Measurements from ENCODE around the gene TRNP1.

TRNP1 gene

DNA sequence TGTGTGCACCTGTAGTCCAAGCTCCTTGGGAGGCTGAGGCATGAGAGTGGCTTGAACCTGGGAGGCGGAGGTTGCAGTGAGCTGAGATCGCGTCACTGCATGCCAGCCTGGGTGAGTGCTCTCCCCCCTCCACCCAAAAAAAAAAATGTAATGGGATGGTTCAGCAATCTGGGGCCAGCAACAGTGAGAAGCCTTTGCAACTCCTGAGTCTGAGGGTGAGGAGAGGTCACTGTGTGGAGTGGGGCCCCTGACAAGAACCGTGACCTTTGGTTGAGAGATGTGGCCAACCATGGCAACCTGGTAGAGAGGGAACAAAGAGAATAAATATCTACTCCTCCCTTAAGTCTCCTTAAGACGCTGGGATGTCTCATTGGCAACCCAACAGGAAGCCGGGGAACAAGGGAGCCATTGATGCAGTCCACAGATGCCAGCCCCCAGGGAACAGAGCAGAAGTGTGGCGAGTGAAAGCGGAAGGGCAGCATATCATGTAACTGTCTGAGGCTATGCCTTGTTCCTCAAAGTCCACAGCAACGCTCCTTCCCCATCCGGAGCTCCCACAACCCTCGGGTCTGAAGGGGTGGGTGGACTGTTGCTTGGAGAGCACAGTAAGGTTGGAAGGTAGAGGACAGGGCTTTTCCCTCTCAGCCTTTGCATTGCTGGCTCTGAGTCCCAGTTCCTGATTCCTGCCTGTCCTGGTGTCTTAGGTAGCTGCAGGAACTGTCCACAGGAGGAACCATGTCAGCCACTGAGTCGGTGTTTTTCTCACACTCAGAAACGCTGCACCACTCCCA lies 8.3 kb downstream of the TRNP1 start:
- no peak for DNase-seq (ENCODE audit: low read depth in 2 of 2)

DNA sequence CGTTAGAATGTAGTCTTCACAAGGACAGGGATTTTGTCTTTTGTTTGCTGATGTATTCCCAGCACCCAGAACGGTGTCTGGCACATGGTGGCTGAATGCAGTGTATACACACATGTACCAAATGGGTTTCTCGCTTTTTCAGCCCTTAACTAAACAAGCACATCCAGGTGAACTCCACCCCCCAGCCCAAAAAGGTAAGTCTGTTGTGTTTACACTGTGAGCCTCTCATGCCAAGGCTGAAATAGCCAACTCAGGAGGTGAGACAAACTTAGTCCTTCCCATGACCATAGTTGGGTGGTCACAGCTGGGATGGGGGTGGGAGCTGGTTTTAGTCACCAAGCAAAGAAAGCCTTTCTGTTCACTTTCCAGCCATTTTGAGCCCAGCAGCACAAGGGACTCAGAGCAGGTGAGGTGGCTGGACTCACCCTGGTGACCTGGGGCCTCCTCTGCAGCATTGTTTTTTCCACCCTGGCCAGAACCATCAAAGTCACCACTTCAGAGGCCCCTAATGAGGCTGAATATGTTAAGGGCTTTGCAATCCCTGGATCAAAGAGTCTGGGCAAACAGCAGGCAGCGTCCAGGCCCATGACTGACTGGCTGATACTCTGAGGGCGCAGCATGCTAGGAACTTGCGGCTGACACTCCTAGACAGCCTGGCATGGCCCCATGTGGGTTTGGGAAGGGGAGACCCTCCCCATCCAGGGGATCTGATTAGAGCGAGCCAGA lies 10.4 kb downstream of the TRNP1 start:
- no peak for DNase-seq (ENCODE audit: low read depth in 2 of 2)

DNA sequence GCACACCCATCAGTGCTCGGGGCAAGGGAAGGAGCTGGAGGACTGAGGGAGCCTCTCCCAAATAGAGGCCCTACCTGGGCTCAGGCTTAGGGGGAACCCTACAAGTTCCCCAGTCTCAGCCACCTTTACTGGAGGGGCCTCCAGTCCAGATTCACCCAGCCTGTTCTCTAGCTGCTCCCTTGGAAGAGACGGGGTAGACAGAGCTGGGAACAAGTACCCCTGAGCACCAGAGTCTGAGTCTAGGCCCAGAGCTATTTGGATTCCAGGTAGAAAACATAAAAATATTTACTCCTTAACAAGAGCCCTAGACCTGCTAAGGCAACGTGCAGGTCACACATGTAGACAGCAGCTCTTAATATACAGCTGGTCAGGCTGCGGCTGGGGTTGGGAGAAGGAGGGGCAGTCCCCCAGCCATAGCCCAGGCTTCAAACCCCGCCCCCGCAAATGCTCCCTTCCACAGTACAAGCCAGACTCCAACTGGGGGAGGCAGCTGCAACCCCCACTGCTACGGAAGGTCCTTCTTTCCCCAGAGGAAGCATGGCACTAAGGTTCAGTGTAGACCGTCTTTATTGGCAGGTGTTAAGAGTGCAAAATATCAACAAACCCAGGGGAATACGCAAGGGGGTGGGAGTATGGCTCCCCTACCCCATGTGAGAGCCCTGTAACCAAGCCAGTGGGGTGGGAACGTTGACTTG lies 11.1 kb downstream of the TRNP1 start:
- DNase-seq (ENCODE audit: low read depth in 2 of 2): no peak

DNA sequence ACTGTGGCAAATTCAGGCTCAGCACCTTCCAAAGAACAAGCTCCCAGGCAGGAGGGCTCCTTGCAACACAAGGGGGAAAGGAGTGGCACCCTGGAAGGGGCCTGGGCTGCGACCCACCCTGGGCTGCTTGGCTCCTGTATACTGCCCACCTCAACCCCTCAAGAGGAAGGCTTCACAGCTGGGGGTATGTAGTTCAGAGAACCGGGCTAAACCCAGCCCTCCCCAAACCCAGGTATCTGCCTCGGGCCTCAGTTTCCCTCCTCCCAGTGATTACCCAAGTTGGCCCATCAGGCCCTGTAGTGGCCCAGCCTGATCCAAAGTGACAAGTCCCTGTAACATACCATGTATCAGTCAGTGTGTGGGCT lies 11.7 kb downstream of the TRNP1 start:
- no peak for DNase-seq (ENCODE audit: low read depth in 2 of 2)

DNA sequence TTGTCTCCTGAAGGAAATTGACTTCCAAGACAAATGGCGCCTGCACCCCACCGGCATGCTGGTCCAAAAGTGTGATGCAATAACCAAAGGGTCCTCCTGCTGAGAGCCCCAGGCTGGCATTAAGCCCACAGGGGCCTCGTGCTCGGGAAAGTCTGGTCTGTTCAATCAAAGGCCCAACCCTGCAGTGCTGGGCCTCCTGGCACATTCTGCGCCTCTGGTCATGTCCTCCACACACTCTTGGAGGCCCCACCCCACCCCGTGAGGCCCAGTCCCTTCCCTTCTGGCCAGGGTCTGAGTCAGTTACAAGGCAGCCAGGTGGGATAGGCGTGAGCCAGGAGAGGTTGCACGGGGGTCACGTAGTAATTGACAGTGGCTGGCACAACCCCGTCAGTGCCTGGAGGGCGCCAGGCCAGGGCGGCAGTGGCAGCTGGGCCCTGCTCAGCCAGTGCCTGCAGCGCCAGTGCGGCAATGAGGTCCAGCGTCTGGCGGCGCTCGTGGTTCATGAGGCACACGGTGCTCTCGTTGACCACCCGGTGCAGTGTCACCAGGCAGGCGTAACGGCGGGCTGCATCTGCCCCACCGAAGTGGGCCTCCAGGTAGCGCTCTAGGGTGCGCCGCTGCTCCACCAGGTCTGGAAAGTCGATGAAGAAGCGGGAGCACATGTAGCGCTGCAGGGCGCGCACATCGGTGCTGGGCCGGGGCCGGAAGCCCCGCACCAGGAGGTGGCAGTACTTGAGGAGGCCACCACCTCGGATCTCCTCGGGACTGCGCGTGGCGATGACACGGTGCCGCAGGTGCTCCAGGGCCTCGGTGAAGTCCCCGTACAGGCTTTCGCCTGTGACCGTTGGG lies 12.4 kb downstream of the TRNP1 start:
- no peak for DNase-seq (ENCODE audit: low read depth in 2 of 2)

DNA sequence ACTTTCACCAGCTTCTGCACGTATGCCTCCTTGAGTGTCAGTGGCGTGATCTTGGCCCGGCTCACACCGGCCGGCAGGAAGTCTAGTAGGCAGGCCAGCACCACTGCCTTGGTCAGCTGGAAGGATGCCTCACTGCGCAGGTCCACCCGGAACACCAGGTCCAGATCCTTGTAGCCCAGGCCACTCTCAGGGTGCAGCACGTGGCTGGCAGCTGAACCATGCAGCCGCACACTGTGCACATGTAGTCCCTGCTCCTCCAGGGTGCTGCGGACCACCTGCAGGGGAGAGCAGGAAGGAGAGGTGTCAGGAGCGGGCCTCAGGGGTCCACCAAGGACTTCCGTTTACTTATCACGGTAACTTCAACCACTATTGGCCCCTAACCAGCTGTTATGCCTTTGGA lies 13.2 kb downstream of the TRNP1 start:
- DNase-seq (ENCODE audit: low read depth in 2 of 2): no peak

DNA sequence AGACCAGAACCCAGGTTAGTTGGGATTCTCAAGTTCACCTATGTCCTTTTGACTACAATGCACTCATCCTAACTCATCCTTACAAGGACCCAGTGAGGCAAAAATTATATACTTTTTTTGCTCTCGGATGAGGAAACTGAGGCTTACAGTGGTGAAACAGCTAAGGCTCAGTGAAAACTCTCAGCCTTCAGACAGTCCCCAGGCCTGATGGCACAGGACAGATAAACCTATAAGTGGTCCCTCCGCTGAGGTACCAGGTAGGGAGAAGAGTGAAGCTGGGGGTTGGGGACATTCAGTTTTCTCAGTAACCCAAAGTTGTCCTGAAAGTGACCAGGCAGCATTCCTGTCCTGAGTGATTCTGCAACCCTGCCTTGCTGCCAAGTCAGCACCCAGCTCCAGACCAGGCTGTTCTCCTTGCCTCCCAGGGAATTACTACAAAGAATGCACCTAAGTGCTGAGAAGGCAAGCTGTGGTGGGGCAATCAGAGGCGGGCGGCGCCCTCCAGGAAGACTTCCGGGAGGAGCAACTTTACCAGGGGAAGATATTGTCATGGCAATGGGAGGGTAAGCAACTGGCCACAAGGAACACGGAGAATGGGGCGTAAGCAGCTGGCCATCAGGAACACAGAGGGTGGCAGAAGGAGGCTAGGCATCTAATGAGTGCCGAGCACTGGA lies 14.6 kb downstream of the TRNP1 start:
- DNase-seq (ENCODE audit: low read depth in 2 of 2): no peak

DNA sequence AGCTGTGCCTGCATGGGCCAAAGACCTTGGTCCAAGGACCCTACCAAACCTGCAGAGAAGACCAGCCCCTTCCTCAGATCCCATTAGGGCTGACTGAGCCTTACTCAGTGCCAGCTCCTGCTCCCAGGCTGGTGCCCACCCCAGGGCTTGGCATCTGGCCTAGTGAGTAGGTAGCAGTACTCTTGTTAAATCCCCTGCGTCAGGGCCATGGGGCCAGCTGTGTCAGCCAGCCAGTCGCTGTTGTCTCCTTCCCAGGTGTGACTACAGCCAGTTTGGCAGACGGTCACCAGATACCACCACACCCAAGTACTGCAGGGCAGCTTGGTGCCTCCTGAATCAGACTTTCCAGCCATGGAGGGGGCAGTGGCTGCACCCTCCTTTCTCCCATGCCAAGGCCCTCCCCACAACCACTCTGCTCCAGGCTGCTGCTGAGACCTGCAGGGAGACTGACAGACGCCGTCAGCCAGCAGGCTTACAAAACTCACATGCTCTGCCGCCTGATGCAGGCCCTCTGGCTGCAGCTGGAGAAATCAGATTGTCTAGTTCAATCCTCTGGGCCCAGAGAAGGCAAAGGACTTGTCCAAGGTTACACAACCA lies 16.2 kb downstream of the TRNP1 start:
- no peak for DNase-seq (ENCODE audit: low read depth in 2 of 2)

DNA sequence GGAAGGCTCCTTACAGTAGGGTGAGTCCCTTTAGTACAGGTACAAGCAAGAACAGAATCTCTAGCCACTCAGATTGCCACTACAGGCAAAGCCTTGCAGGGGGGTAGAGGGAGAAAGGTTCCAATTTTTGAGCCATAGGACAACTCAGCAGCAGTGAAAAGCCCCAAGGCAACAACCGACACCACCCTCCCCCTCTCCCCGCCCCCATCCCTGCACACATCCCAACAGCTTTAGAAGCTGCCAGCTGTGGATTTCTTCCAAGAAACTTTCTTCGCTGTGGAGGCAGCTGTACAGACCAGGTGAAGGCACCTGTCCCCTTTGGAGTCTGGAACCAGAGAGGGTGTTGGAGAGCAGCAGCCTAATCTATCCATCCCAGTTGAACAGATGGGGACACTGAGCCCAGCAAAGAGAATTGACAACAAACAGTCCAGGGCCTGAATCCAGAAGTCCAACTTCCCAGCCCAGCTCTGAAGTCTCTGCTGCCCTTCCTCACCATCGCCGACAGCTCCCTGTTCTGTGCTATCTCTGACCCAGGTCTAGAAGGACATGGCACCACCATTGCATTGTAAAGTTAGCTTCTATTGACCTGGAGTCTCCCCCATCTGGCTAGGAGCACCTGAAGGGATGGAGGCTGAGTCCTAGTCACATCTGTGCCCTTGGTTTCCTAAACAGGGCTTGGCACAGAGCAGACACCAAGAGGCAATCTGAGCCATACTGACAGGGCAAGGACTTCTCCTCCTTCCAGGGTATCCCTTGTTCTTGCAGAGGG lies 16.9 kb downstream of the TRNP1 start:
- no peak for DNase-seq (ENCODE audit: low read depth in 2 of 2)

DNA sequence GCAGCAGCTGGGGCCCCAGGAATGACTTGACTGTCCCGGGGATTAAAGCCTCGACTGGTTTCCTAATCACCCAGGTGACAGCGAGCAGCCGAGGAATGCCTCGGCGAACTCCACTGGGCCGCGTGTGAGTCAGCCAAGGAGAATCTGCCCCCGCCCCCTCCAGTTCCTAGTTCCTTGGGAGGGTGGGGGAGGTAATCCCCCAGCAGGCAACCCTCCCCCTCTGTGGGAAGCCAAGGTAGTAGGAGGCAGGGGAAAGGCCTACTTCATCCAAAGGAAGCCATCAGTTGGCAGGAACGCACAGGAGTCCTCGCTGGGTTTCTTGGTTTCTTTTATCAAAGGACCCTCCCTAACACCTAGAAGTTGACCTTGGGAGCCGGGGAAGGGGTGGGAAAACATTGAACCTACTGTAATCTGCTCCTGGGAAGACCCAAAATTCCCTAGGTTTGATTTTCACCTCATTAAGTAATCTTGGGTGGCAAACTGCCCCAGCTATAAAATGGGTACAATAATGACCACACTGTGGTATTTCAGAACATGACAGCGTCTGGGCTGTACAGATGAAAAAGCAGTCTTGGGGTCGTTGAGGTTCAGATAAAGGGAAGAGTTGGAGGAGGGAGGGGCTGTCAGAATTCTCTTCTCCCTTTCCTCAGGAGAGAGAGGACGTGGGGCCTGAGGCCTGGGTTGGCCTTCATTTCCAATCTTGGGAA lies 17.7 kb downstream of the TRNP1 start:
- DNase-seq (ENCODE audit: low read depth in 2 of 2): no peak

DNA sequence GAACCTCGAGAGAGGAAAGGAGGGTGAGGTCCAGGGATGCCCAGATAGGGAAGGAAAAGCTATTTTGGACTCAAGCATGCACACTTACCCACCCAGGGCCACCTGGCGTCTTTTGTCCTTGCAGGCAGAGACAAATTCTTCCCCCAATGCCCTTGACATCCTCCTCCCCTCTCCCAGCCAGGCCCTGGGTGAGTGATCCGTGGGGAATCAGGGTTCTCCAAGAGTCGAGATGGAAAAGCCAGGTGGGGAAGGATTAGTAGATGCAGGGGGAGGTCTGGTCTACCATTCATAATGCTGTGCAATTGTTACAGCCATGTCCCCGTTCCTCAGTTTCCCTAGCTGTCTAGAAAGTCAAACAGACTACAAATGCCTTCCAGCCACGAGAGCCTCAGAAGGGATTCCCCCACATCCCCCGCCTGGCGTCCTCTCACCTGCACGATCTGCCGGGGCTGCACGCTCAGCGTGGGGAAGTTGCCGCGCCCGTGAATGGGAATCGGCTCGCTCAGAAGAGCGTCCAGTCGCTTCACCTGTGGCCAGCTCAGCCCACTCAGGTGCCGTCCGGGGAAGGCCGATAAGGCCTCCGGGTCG lies 18.6 kb downstream of the TRNP1 start:
- no peak for DNase-seq (ENCODE audit: low read depth in 2 of 2)

DNA sequence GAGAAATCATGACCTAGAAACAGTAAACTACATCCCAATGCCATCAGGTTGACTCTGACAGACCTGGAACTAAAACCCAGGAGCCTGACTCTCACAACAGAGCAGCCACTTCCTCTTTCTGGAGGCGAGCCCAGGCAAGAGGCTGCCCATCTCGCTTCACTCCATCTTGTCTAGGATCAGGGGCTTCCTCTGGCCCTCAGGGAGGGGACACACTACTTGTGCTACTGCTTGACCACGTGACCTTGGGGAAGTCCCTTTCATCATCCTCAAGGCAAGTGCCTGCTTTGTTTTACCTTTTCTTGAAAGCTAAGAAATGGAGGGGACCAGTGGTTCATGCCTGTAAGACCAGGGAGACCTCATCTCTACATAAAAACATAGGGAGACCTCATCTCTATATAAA lies 21.8 kb downstream of the TRNP1 start:
- no peak for DNase-seq (ENCODE audit: low read depth in 2 of 2)

DNA sequence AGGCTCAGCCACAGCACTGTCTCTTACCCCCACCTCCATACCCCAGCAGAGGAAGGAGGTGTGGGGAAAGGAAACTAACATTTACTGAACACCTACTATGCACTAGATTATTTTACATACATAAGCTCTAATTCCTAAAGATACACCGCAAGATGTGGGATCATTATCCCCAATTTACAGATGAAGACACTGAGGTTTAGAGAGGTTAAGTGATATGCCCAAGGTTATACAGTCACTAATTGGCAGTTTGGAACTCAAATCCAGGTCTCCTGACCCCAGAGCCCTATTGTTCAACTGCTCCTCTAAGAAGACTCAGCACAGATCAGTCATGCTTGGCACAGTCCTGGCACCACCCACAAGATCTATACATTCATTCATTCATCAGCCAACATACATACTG lies 22.9 kb downstream of the TRNP1 start:
- no peak for DNase-seq (ENCODE audit: low read depth in 2 of 2)

DNA sequence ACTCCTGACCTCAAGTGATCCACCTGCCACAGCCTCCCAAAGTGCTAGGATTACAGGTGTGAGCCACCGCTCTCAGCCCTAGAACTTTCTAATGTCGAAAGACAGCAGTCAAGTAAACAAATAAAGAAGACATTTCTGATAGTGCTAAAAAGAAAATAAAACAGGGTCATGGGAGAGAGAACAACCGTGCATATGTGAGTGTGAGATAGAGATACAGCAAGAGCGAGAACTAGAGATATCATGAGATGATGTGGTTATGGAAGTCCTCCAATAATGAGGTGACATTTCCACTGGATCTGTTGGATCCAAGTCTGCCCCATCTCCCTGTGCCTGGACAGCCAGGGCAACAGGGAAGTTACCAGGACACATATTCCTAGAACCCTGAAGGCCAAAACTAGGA lies 23.7 kb downstream of the TRNP1 start:
- DNase-seq (ENCODE audit: low read depth in 2 of 2): no peak

DNA sequence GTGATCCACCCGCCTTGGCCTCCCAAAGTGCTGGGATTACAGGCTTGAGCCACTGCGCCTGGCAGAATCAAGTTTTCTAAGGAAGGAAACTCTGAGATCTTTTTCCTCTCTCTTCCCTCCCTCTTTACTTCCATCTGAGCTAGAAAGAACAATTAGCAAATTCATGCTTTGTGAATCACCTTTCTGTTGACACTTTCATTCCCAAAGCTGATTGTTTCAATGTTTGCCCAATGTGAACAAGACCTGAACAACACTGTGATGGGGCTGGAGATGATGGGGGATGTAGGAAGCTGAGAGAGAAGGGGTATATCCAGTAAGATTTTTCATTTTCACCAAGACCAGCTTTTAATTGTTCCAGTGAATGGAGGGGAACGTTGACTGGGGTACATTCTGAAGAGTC lies 24.8 kb downstream of the TRNP1 start:
- DNase-seq (ENCODE audit: low read depth in 2 of 2): no peak

DNA sequence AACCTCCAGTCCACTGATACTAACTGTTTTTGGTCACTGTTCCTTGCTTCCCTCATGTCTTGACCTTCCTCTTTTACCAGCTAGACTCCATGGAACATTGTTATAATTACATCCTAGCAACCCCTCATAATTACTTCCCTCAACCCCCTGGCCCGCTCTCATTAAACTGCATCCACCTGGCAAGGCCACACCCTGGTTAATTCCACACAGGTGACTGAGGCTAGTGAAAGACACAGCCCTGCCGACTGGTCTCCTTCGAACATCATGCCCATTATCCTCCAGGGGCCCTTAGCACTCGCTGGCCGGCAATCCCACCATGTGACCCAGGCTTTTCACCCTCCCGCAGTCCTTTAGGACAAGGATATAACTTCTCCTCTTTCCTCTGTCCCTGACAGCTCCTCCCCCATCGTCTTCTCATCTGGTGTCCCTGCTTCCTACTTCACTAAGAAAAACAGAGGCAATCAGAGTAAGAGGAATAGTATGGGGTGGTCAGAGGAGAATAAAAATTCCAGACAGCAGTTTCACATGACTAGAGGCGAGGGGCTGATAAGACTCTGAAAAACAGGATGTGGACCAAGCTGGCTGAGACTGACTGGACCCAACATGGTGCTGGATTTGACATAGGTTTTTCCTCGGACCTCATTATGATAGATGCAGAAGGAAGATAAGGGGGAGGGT lies 28.0 kb downstream of the TRNP1 start:
- no peak for DNase-seq (ENCODE audit: low read depth in 2 of 2)

DNA sequence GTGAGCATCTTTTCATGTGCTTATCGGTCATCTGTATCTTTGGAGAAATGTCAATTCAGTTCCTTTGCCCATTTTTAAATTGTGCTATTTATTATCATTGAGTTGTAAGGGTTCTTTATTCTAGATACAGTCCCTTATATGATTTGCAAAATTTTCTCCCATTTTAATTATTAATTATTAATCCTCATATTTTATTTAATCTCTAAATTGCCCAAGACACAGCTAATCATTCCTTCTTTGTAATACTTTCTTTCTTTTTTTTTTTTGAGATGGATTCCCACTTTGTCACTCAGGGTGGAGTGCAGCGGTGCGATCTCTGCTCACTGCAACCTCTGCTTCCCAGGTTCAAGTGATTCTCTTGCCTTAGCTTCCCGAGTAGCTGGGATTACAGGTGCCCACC lies 32.2 kb downstream of the TRNP1 start:
- DNase-seq (ENCODE audit: low read depth in 2 of 2): no peak

Data from stimulated activated CD8-positive, alpha-beta memory T cell treated with anti-CD3 and anti-CD28 coated beads, Interleukin-7, amount 100 ng/mL, for 1 hour (primary cell).